Mucosa of descending colon (tissue), 3 donors: Measurements from ENCODE around the gene ATP5F1E. TPM values are rescaled to one million over a fixed set of nuclear protein-coding genes. Genes with fewer than 3 reads are reported as not detected.
A peak's percentile ranks its signal among the peaks of the same experiment; 100 is the strongest.

Experiments used
- ATAC-seq: fragments of 200-7000 bp; cut with Tn5 transposase; one replicate; pipeline ENCODE4 v1.9.1; 2020; ENCODE audit warnings: mild to moderate bottlenecking, moderate library complexity
- DNase-seq, 3 donors: peaks; one replicate each; pipeline ENCODE4 v3.0.0-alpha.2; 2020
- H3K36me3 ChIP-seq: fragments of 200-600 bp; one replicate; pipeline ENCODE4 v1.8.0; 2021; ENCODE audit warnings: low read depth, mild to moderate bottlenecking
- H3K4me1 ChIP-seq: fragments of 200-600 bp; one replicate; pipeline ENCODE4 v1.8.0; 2021; ENCODE audit warnings: low read depth, mild to moderate bottlenecking
- H3K4me3 ChIP-seq: fragments of 200-600 bp; one replicate; pipeline ENCODE4 v1.8.0; 2021; ENCODE audit warnings: mild to moderate bottlenecking
- H3K9me3 ChIP-seq: fragments of 200-600 bp; one replicate; pipeline ENCODE4 v1.8.0; 2021; ENCODE audit warnings: mild to moderate bottlenecking
- CTCF ChIP-seq: fragments of 200-600 bp; IDR thresholded peaks from one replicate; pipeline ENCODE4 v1.8.0; 2022; ENCODE audit warnings: antibody characterized with exemption, mild to moderate bottlenecking
- intact Hi-C, 2 donors: fragments of 100-400 bp; cut with DNase I in 1 of 2; cut with micrococcal nuclease in 1 of 2; formaldehyde crosslinking; loops; one replicate each; pipeline versions ENCODE4 v1.11.0 to v1.11.1; 2022; cut with DNase I, micrococcal nuclease
- total RNA-seq, 3 donors: library from RNA; stranded (reverse); fragmentation: NEBNext Ultra II Directional in 2 of 3; extraction: Animal tissue kit (Norgen Biotek cat#: 25700) in 2 of 3; gene quantifications; one replicate each; pipeline versions ENCODE4 v1.2.1 to v1.2.4, GENCODE V29; 2021 to 2023
- donor health status: DM: no; HTN: no; CAD: no; lungs with moderate emphysema.
- donor health status: DM: no; HTN: no; CAD: no.
- donor health status: DM: no; HTN: yes; CAD: no.

The ATP5F1E gene
- total RNA-seq, 3 donors from 2014 or later, result 65.4 to 76.1 (median 71.3) TPM

- Histone ChIP-seq H3K4me3 (no peak overlapping the region), H3K9me3 (no peaks in the 10 kb centered on the region), H3K36me3 (no peaks in the 10 kb centered on the region), H3K4me1 (peaks cover 17% of the 10 kb centered on the region)
- DNase-seq (no peak), ATAC-seq (no peak)
- intact Hi-C loops, result no loop called here
- no peak for TF ChIP-seq CTCF
Measured at GRCh38 chr20:59048681-59049030, 16.5 kb upstream of the ATP5F1E start.

DNA sequence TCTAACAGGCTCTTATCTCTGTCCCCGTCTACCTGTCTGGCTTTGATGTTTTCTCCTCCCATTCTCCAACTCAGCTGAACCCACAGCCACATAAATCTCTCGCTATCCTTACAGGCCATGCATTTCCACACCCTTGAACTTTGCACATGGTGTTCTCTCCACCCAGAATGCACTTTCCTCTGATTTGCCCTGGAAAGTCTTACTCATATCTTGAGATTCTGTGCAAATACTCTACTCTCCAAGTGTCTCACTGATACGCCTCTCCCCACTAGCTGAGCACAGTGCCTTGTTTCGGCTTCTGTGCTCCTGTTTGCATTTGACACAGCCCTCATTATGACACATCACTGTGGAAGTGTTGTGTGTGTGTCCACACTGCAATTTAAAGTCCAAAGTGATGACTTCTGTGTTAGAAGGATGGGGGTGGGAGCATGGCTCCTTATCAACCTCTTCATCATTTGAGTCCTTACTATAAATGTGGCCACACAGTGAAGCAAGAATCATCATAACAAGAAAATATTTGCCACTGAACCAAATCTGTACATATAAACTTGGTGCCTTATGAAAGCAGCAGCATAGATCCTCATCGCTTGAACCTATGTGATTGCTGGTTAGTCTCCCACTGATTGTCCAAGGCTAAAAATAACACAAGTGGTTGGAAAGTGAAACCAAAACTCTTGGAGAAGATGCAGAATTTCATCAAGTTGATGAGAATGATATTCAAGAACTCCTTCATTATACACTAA, 16.0 kb upstream of the ATP5F1E start:
- intact Hi-C loops, result no loop called here
- H3K4me3 ChIP-seq, result no peak overlapping the region
- no peaks in the 10 kb centered on the region for H3K36me3 ChIP-seq
- no peaks in the 10 kb centered on the region for H3K9me3 ChIP-seq
- ATAC-seq, result peak; percentile 93
- DNase-seq, result peak in 1 of 3 donors; percentile 76
- peaks cover 23% of the 10 kb centered on the region for H3K4me1 ChIP-seq
- TF ChIP-seq CTCF, result no peak

- no peak for DNase-seq
- intact Hi-C loops, result no loop called here
- no peak for ATAC-seq
Measured at GRCh38 chr20:59046862-59047261, 14.7 kb upstream of the ATP5F1E start.

GRCh38 chr20:59044796-59045195, 12.7 kb upstream of the ATP5F1E start:
- intact Hi-C loops, result no loop called here
- DNase-seq (no peak), ATAC-seq (no peak)
- Histone ChIP-seq H3K9me3 (no peaks in the 10 kb centered on the region), H3K36me3 (no peaks in the 10 kb centered on the region), H3K4me1 (peaks cover 38% of the 10 kb centered on the region), H3K4me3 (no peak overlapping the region)
- TF ChIP-seq CTCF, result no peak

More at GRCh38 chr20:59046862-59047261, 14.7 kb upstream of the ATP5F1E start:
- H3K9me3 ChIP-seq, result no peaks in the 10 kb centered on the region
- H3K36me3 ChIP-seq, result no peaks in the 10 kb centered on the region
- no peak overlapping the region for H3K4me3 ChIP-seq
- peaks cover 25% of the 10 kb centered on the region for H3K4me1 ChIP-seq
- TF ChIP-seq CTCF, result no peak

GRCh38 chr20:59044295-59044694, 12.2 kb upstream of the ATP5F1E start:
- DNase-seq (no peak), ATAC-seq (no peak)
- H3K4me3 ChIP-seq, result no peak overlapping the region
- H3K4me1 ChIP-seq, result peaks cover 42% of the 10 kb centered on the region
- no peak for TF ChIP-seq CTCF
- H3K9me3 ChIP-seq, result no peaks in the 10 kb centered on the region
- H3K36me3 ChIP-seq, result no peaks in the 10 kb centered on the region
- intact Hi-C loops, result no loop called here

DNA sequence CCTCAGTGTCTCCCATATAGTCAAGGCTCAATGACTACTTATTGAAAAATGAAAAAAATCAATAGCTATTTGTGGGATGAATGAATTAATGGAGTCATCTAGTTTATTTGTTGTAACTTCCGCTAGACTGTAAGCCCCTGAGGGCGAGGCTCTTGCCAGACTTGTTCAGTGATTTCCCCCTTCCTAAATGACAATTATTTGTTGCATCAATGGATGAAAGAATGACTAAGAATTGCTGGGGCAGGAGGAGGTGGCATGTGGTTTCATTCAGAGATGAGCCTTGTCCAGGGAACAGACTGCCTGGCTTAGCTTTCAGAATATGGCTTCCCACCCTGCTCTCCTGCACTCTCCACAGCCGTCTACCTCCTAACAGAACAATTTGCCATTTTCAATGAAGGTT, 11.6 kb upstream of the ATP5F1E start:
- no peak for TF ChIP-seq CTCF
- no peak overlapping the region for H3K4me3 ChIP-seq

More for the DNA sequence above, 11.6 kb upstream of the ATP5F1E start:
- H3K36me3 ChIP-seq, result no peaks in the 10 kb centered on the region
- DNase-seq (no peak), ATAC-seq (no peak)
- H3K4me1 ChIP-seq, result peaks cover 44% of the 10 kb centered on the region
- intact Hi-C loops, result no loop called here
- H3K9me3 ChIP-seq, result no peaks in the 10 kb centered on the region
